Mesodermal cell (in vitro differentiated cells): ENCODE data around the gene MAP4K4.

Experiments used
- H3K27ac ChIP-seq: 2 replicates; pipeline ENCODE4 v1.7.0; 2013; ENCODE audit warnings: mild to moderate bottlenecking, low read depth, low read length, moderate library complexity; ENCODE audit not compliant: severe bottlenecking
- H3K36me3 ChIP-seq: 2 replicates; pipeline ENCODE4 v1.7.1; 2013; ENCODE audit warnings: mild to moderate bottlenecking, low read length, moderate library complexity; ENCODE audit not compliant: control insufficient read depth, insufficient read depth
- H3K4me1 ChIP-seq: one replicate; pipeline ENCODE4 v1.7.1; 2013; ENCODE audit warnings: mild to moderate bottlenecking, low read length; ENCODE audit not compliant: insufficient read depth, control insufficient read depth, poor library complexity, severe bottlenecking
- H3K4me3 ChIP-seq: 2 replicates; pipeline ENCODE4 v1.7.0; 2013; ENCODE audit warnings: low read length, control low read depth, mild to moderate bottlenecking; ENCODE audit not compliant: insufficient read depth, poor library complexity, severe bottlenecking; ENCODE audit errors: extremely low read depth
- H3K9me3 ChIP-seq: 2 replicates; pipeline ENCODE4 v1.7.1; 2013; ENCODE audit warnings: mild to moderate bottlenecking, low read length, moderate library complexity; ENCODE audit not compliant: control insufficient read depth
- WGBS, 2 experiments: methylation state at CpG; one replicate each; pipeline ENCODE4 v1.1.5; 2013; ENCODE audit warnings: missing lambda C conversion rate in 2 of 2; ENCODE audit not compliant: insufficient coverage in 2 of 2; 5-methylcytosine and 5-hydroxymethylcytosine counted together

Gene MAP4K4

GRCh38 chr2:101706121-101706818, 8.8 kb downstream of the MAP4K4 start:
- no peak overlapping the region for H3K27ac ChIP-seq
- no peaks in the 10 kb centered on the region for H3K9me3 ChIP-seq
- H3K4me1 ChIP-seq, result peaks cover 37% of the 10 kb centered on the region
- 90 to 100% methylated on average over 2 to 3 of the region's 4 CpGs for WGBS, 2 experiments
- no peak overlapping the region for H3K4me3 ChIP-seq
- H3K36me3 ChIP-seq, result peaks cover 61% of the 10 kb centered on the region

GRCh38 chr2:101706819-101707177, 9.3 kb downstream of the MAP4K4 start:
- Histone ChIP-seq H3K27ac (no peak overlapping the region), H3K9me3 (no peaks in the 10 kb centered on the region), H3K4me3 (no peak overlapping the region), H3K36me3 (peaks cover 60% of the 10 kb centered on the region), H3K4me1 (peaks cover 35% of the 10 kb centered on the region)
- no CpG with 5 or more reads among the region's 1 CpG for WGBS, 2 experiments

- 88 to 100% methylated on average over 1 of the region's 1 CpG for WGBS, 2 experiments
- Histone ChIP-seq H3K4me3 (no peak overlapping the region), H3K36me3 (peaks cover 62% of the 10 kb centered on the region), H3K4me1 (peaks cover 26% of the 10 kb centered on the region), H3K27ac (no peak overlapping the region), H3K9me3 (no peaks in the 10 kb centered on the region)
Measured at GRCh38 chr2:101710036-101710435, 12.5 kb downstream of the MAP4K4 start.

- H3K36me3 ChIP-seq, result peaks cover 66% of the 10 kb centered on the region
- no peak overlapping the region for H3K27ac ChIP-seq
- WGBS, 2 experiments, result 91 to 100% methylated on average over 3 of the region's 7 CpGs
- peaks cover 24% of the 10 kb centered on the region for H3K4me1 ChIP-seq
- no peak overlapping the region for H3K4me3 ChIP-seq
- no peaks in the 10 kb centered on the region for H3K9me3 ChIP-seq
Measured at GRCh38 chr2:101710471-101711318, 13.2 kb downstream of the MAP4K4 start.

- Histone ChIP-seq H3K4me3 (no peak overlapping the region), H3K9me3 (no peaks in the 10 kb centered on the region), H3K4me1 (peaks cover 8% of the 10 kb centered on the region), H3K36me3 (peaks cover 63% of the 10 kb centered on the region), H3K27ac (no peak overlapping the region)
- no CpG with 5 or more reads among the region's 3 CpGs for WGBS, 2 experiments
Measured at GRCh38 chr2:101714118-101714517, 16.6 kb downstream of the MAP4K4 start.

GRCh38 chr2:101717071-101717845, 19.8 kb downstream of the MAP4K4 start:
- Histone ChIP-seq H3K36me3 (peaks cover 59% of the 10 kb centered on the region), H3K4me3 (no peak overlapping the region), H3K27ac (no peak overlapping the region), H3K4me1 (peaks cover 3% of the 10 kb centered on the region), H3K9me3 (peaks cover 3% of the 10 kb centered on the region)
- whole genome bisulfite sequencing, 2 experiments, result 93% methylated on average over 6 to 7 of the region's 9 CpGs

GRCh38 chr2:101718479-101718878, 21.0 kb downstream of the MAP4K4 start:
- H3K36me3 ChIP-seq, result peaks cover 54% of the 10 kb centered on the region
- H3K4me1 ChIP-seq, result peaks cover 3% of the 10 kb centered on the region
- peaks cover 3% of the 10 kb centered on the region for H3K9me3 ChIP-seq
- H3K4me3 ChIP-seq, result no peak overlapping the region
- no CpG with 5 or more reads among the region's 1 CpG for WGBS, 2 experiments
- no peak overlapping the region for H3K27ac ChIP-seq

- WGBS, 2 experiments, result 86 to 100% methylated on average over 1 of the region's 1 CpG
- Histone ChIP-seq H3K36me3 (peaks cover 50% of the 10 kb centered on the region), H3K9me3 (peaks cover 3% of the 10 kb centered on the region), H3K4me3 (no peak overlapping the region), H3K4me1 (peaks cover 3% of the 10 kb centered on the region), H3K27ac (no peak overlapping the region)
Measured at GRCh38 chr2:101718993-101719571, 21.6 kb downstream of the MAP4K4 start.

- Histone ChIP-seq H3K9me3 (peaks cover 3% of the 10 kb centered on the region), H3K4me3 (no peak overlapping the region), H3K4me1 (peaks cover 3% of the 10 kb centered on the region), H3K27ac (no peak overlapping the region), H3K36me3 (peaks cover 40% of the 10 kb centered on the region)
- WGBS, 2 experiments, result no CpG with 5 or more reads among the region's 1 CpG
Measured at GRCh38 chr2:101720732-101721131, 23.2 kb downstream of the MAP4K4 start.

- H3K4me3 ChIP-seq, result no peak overlapping the region
- peaks cover 3% of the 10 kb centered on the region for H3K4me1 ChIP-seq
- H3K36me3 ChIP-seq, result peaks cover 25% of the 10 kb centered on the region
- 85 to 100% methylated on average over 1 to 3 of the region's 4 CpGs for WGBS, 2 experiments
- no peak overlapping the region for H3K27ac ChIP-seq
- peaks cover 3% of the 10 kb centered on the region for H3K9me3 ChIP-seq
Measured at GRCh38 chr2:101722864-101723263, 25.4 kb downstream of the MAP4K4 start.
